GM19035 (cell line): Measurements from ENCODE around the gene ZNF319.

Experiments
- ATAC-seq: cut with Tn5 transposase; IDR thresholded peaks from one replicate; pipeline ENCODE4 v1.9.1; 2021; ENCODE audit not compliant: unreplicated experiment

ZNF319 gene

GRCh38 chr16:58037365-58038057 lies 37.0 kb upstream of the ZNF319 start:
- no peak for ATAC-seq

DNA sequence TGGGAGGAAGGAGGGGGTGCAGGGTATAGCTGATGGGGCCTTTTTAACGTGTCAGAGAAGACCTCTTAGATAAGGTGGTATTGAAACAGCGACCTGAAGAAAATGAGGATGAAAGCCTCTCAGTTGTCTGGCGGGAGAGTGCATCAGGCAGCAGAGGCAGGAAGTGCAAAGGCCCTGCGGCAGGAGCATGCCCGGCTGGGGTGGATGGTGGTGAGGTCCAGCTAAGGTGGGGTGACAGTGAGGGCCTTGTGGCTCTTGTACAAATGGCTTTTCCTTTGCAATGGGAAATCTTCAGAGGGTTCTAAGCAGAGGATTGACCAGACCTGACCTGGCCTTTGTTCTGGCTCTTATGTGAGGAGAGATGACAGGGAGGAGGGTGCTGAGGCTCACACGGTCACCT lies 36.5 kb upstream of the ZNF319 start:
- no peak for ATAC-seq

DNA sequence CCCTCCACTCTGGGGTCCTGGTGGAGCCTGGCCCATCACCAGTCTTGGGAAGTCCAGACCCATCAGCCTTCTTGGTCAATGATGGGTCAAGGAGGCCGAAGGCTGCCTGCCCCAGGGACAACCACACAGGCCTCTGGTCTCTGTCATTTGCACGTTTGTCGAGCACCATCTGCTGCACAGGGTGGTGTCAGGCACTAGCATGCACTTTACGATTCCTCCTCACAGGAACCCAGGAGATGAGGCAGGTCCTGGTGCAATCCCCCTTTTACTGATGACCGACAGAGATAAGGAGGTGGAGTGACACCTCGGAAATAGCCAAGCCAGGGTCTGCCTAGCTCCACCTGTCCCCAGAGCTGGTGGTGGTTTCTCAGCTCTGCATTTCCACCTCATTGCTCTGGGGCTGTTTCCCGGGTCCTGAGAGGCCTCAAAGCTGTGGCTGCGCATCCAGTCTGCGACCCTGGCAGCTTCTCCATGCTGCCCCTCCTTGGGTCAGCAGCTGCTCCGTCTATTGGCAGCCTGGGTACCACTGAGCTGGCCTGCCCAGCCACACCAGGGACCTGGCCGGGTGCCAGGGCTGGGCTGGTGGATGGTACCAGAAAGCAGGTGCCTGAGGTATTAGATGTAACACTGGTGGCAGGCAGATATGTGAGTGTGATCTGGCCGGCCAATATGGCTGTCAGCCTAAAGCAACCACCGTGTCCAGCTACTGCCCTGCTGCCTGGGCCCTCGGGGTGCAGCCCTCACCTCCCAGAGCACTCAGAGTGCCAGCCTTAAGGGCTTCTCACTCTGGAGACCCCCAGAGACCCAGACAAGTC lies 35.1 kb upstream of the ZNF319 start:
- no peak for ATAC-seq

DNA sequence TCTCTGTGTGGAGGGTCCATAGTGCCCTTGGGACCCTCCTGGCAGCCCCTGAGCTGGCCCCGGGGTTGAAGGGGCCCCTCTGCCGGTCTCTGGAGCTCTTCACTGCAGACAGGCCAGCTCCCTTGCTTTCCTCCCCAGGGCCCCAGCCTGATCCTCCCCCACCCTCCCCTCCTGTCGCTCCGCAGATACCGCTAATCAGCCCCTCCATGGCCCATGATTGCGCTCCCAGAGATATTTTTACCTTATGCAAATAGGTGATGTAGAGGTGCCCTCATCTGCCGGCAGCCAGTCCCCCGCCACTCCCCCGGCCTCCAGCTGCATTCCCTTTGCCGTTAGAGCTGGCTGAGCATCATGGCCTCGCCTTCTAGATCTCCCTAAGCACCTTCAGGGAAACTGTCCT lies 34.3 kb upstream of the ZNF319 start:
- no peak for ATAC-seq

DNA sequence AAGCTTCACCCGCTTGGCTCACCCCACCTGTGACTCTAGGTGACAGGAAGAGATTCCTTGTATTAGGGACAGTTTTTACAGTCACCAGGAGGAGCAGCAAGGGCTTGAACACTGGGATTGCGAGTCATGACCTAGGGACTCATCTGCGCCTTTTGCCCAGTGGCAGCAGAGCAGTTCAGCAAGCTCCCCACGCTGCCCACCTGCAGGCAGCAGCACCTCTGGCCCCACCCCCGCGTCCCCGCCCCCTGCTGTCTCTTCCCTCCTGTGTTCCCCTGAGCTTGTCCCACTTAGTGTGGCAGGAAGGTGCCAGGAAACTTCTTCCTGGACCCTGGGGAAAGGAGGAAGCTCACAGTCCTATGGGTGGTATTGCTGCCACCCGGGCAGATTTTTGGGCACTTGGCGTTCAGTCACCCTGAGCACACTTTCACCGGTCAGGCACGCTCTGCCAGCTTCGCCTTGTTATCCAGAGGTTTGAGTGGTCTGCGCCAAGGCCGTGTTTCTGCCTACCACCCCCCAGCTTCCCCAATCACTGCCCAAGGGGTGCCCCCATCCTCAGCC lies 33.7 kb upstream of the ZNF319 start:
- ATAC-seq, result no peak

GRCh38 chr16:58032710-58033293 lies 32.3 kb upstream of the ZNF319 start:
- ATAC-seq, result no peak

- no peak for ATAC-seq
These were observed 30.7 kb upstream of the ZNF319 start for GRCh38 chr16:58031016-58031800.

- no peak for ATAC-seq
These were observed 29.8 kb upstream of the ZNF319 start for GRCh38 chr16:58030136-58030840.

DNA sequence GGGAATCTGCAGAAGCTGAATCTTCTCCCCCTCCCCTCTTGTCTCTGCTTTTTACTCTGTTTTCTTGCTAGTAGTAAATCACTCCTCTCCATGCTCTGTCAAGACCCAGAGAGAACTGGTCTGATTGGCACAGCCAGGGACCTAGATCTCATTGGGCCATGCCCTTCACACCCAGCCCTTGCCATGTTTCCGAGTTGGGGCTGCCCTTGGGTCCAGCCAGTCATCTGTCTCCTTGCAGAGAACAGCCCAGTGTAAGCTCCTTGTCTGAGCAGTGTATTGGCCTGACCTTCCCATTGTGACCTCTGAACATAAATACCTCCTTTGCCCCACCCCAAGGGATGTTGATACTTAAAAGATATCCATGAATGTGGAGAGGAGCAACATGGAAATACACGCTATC lies 28.9 kb upstream of the ZNF319 start:
- ATAC-seq, result no peak

GRCh38 chr16:58028541-58029070 lies 28.1 kb upstream of the ZNF319 start:
- no peak for ATAC-seq

GRCh38 chr16:58027916-58028455 lies 27.5 kb upstream of the ZNF319 start:
- ATAC-seq, result no peak

- no peak for ATAC-seq
These were observed 26.9 kb upstream of the ZNF319 start for GRCh38 chr16:58027161-58027915.

- no peak for ATAC-seq
These were observed 26.3 kb upstream of the ZNF319 start for GRCh38 chr16:58026705-58027160.

DNA sequence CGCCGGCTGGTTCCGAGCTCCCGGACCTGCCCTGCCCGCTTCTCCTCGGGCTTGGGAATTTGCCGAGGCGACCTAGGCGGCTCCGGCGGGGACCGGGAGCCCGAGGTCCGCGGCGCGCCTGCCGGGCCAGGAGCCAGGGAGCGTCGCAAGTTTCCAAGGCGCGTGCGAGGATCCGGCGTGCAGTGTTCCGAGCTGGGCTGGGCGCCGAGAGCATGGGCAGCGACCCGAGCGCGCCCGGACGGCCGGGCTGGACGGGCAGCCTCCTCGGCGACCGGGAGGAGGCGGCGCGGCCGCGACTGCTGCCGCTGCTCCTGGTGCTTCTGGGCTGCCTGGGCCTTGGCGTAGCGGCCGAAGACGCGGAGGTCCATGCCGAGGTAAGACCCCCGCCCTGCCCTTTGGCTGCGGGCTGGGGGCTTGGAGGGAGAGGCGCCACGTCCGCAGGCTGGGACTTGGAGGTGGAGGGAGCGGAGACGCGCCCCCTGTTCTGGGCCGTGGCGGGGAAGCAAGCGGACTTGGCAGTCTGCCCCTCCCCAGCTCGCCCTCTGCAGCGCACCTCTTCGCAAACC lies 25.8 kb upstream of the ZNF319 start:
- no peak for ATAC-seq

GRCh38 chr16:58025351-58026138 lies 25.1 kb upstream of the ZNF319 start, which contains the start of gene MMP15:
MMP15 (plus strand) TSS chr16:58025754; CDS start chr16:58026351, 597 bp downstream.
- ATAC-seq, result peak; percentile 53

DNA sequence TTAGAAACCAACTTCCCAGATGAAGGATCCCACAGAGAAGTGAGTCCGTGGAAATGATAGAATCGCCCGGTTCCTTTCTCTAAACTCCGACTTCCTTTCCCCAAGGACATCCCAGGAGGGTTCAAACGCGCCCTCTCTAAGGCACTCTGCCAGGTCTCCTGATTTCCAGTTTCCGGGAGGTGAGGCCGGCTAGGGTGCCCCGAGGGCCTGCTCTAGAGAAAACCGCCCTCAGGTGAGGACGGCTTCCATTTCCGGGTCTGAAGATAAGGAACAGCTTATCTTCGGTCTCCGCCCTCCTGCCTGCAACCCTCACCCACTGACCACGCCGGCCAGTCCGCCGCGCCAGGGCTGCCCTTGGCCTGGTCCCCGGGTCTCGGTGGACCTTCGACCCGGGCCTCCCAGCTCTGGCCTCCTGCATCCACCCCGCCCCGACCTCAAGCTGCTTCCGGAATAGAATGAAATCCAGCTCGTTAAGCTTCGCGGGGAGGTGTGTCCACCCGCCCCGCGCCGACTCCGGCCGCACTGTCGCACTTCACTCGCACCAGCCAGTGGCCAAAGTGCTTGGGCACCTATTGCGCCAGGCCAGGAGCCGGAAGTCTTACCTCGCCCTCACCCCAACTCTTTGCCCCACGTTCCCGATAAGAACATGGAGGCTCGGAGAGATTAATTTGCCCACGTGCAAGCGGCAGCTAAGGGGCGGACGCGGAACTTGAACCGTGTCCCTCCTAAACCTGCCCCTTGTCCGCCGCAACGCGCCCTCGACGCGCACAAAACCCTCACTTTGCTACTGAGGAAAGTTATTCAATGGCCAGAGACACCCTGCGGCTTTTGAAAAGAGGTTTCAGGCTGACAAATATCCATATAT lies 24.2 kb upstream of the ZNF319 start:
- no peak for ATAC-seq
